ENCODE results near the gene LENG1.

LENG1 gene

DNA sequence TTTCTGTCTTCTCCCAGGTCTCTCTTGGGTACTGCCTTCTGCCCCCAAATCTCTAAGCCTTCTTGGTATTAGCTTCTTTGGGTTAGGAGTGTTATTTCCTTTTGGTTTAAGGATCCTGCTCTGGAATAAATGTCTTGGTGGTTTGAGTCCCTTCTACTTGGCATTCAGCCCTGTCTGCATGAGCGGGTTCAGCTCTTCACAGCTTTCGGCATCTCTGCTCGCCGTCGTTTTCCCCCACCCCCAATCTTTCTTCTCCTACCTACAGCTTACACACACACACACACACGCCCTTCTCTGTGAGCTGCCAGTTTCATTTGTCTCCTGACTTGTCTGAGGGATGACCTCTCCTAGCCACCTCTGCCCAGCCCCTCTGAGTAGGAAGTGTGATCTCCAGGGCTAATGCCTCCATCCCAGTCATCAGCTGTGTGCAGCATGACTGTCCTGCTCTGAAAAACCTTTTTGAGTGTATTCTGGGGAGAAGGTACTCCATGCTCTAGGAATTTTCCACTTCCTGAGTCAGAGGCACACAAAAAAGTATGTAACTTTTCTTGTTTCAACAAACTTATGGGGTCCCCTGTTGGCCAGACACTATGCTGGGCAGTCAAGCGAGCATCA is 17.2 kb downstream of the LENG1 start:
- TF ChIP-seq, protein P1, sequence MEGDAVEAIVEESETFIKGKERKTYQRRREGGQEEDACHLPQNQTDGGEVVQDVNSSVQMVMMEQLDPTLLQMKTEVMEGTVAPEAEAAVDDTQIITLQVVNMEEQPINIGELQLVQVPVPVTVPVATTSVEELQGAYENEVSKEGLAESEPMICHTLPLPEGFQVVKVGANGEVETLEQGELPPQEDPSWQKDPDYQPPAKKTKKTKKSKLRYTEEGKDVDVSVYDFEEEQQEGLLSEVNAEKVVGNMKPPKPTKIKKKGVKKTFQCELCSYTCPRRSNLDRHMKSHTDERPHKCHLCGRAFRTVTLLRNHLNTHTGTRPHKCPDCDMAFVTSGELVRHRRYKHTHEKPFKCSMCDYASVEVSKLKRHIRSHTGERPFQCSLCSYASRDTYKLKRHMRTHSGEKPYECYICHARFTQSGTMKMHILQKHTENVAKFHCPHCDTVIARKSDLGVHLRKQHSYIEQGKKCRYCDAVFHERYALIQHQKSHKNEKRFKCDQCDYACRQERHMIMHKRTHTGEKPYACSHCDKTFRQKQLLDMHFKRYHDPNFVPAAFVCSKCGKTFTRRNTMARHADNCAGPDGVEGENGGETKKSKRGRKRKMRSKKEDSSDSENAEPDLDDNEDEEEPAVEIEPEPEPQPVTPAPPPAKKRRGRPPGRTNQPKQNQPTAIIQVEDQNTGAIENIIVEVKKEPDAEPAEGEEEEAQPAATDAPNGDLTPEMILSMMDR (IDR thresholded peaks at IDR 0.05; ENCODE audit: insufficient read depth, low read length, missing control alignments): no peak
- CTCF ChIA-PET: interaction anchor here (0.7 to 1.0 kb wide), 3 partner anchors 17 to 249 kb away, joined by 3 read pairs; partner anchors contain the start of gene LENG1
- H3K4me3 ChIP-seq (ENCODE audit: low read depth, low read length): no peak overlapping the region
- DNase-seq (ENCODE audit: low read depth, low spot score): no peak
- POLR2A ChIA-PET: no interaction called here

DNA sequence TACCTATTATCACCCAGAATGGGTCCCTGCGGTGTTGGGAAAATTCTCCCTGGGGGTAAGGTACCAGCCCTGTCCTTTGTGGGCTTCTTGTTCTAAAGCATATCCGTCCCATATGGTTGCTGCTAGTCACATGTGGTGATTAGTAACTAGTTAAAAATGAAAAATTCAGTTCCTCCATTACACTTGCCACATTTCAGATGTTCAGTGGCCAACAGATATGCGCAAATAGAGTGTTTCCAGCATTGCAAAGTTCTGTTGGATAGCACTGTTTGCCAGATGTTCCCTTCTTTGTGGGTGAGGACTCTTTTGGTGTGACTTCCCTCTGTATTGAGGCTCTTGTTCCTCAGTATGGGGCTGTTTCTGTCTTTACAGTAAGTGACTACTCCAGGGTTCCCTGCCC is 18.2 kb downstream of the LENG1 start:
- ChIA-PET POLR2A (no interaction called here), CTCF (interaction anchor here (0.9 to 1.0 kb wide), 2 partner anchors 18 to 29 kb away, joined by 3 read pairs; partner anchors contain the start of gene LENG1)
- H3K4me3 ChIP-seq (ENCODE audit: low read depth, low read length): no peak overlapping the region
- DNase-seq (ENCODE audit: low read depth, low spot score): no peak
- TF ChIP-seq, protein P1 (IDR thresholded peaks at IDR 0.05; ENCODE audit: insufficient read depth, low read length, missing control alignments): no peak

DNA sequence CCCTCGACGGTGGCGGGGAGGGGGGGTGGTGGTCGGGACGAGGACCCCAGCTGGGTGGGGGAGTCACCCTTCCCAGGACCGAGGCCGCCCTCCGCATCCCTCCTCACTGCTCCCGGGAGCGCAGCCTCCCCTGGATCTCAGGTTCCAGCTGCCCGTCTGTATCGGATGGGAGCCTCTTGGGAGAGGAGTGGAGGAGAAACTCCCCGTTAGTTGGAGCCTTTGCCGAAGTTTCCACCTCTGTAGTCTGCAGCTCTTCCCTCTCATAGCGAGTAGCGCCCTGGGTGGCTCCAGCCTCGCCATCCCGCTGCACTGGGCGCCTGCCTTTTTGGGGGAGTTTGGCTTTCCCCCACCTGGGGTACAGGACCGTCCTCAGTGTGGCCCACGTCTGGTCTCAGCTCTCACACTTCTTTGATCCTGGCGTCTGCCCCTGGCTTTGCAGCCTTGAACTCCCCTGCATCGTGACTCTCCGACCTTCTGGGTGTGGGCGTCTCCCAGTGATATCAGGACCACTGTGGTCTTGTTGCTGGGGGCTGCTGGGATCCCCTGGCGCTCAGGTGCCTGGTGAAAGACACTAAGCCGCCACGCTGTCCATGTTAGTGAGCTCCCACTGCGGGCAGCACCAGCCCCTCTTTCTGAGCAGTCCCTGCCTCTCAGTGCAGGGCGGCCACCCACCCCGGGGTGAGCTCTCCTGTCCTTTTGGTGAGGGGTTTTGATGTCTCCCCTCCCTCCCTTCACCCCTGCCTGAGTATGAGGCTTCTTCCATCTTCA is 20.8 kb downstream of the LENG1 start:
- POLR2A ChIA-PET: interaction anchor here (0.6 to 0.7 kb wide), 2 partner anchors 89 to 231 kb away, joined by 3 read pairs; no protein-coding TSS in a partner anchor
- no peak for DNase-seq (ENCODE audit: low read depth, low spot score)
- CTCF ChIA-PET: interaction anchor here (1.3 kb wide), 1 partner anchor 12 kb away, joined by 3 read pairs; no protein-coding TSS in a partner anchor
- TF ChIP-seq, protein P1 (IDR thresholded peaks at IDR 0.05; ENCODE audit: insufficient read depth, low read length, missing control alignments): no peak
- H3K4me3 ChIP-seq (ENCODE audit: low read depth, low read length): peak overlapping the region; percentile 78

DNA sequence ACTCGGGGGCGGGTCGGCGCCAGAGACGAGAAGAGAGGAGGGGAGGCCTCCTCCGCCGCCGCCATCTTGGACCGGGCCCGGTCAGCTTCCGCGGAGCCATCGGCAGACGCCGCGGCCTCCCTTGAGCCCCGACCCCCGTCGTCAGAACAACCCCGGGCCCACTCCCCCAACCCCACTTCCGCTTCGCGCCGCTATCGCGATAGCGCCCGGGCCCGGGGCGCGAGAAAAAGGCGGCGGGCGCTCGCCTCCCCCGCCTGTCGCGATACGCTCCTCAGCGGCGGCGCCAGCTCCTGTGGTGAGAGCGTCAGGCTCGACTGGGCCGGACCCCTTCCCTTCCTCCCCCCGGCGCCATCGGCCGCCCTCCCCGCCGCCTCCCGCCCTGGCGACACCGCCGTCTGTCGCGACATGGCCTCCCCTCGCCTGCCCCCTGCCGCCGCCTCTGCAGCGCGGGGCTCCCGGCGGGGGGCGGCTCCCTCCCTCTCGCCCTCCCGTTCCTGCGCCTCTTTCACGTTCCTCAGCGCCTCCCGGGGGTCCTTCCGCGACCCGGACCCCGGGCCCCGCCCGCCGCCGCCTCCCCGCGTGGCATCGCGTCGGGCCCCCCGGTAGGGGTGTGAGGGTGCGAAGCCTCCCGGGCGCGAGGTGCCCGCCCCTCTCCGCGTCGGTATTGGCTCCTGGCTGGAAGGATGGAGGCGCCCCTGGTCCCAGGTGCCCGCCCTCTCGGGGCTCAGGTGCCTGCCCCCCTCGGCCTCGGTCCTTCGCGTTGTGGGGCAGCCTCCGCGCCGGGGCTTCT is 21.6 kb downstream of the LENG1 start, which contains the start of gene CNOT3:
TSS of gene CNOT3 (plus strand) at position 64 of the 790 bp plus-strand sequence. CDS start 5,217 bp downstream, outside the sequence.
- POLR2A ChIA-PET: interaction anchor here (0.7 to 2.2 kb wide), 11 partner anchors 10 to 335 kb away, joined by 3 to 21 read pairs (median 5); partner anchors contain the start of genes CDC42EP5, LENG1, MBOAT7 and MYADM
- H3K4me3 ChIP-seq (ENCODE audit: low read depth, low read length): peak within 1 kb of the TSS; percentile 78
- CTCF ChIA-PET: interaction anchor here (1.2 to 1.6 kb wide), 5 partner anchors 13 to 42 kb away, joined by 3 to 4 read pairs (median 3); partner anchors contain the start of gene LENG1
- no peak for DNase-seq (ENCODE audit: low read depth, low spot score)
- TF ChIP-seq, protein P1 (IDR thresholded peaks at IDR 0.05; ENCODE audit: insufficient read depth, low read length, missing control alignments): peak; percentile 14

DNA sequence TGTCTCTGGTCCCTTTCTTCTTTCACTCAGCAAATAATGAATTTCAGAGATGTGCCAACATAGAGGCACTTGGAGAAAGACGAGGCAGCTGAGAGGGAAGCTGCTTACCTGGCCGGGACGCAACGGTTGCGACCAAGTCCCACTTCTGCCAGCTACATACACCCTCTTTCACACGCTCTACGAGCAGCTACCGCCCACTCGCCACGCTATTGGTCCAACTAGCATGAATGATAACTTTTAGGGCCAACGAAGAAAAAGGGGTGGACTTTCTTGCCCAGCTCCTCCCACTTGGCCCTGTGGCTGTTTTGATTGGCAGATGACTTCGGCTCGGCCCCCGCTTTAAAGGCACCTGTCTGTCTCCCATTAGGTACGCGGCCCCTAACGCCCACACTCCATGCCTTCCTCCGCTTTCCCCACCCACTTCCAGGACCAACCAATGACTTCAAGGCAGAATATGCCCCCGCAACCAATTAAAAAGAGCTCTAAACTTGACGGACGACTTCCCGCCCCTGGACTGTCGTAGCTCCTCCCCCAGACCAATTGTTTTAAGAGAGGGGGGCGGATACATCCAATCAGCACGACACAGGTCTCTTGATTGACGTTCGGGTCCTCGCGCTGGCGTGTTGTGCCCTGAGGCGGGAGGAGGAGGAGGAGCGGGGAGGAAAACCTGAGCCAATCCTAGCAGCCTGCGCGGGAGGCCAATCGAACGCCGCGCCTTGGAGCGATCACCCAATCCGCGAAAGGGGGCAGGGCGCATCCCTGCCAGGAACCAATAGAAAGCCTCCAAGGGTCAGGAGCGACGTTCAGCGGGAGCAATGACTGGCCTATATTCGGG is 22.4 kb downstream of the LENG1 start:
- ChIA-PET POLR2A (interaction anchor here (0.8 to 2.2 kb wide), 12 partner anchors 11 to 336 kb away, joined by 3 to 21 read pairs (median 5); partner anchors contain the start of genes CDC42EP5, LENG1, MBOAT7 and MYADM), CTCF (interaction anchor here (0.7 to 1.6 kb wide), 6 partner anchors 13 to 97 kb away, joined by 3 to 4 read pairs (median 3); partner anchors contain the start of gene LENG1)
- TF ChIP-seq, protein P1 (IDR thresholded peaks at IDR 0.05; ENCODE audit: insufficient read depth, low read length, missing control alignments): no peak
- DNase-seq (ENCODE audit: low read depth, low spot score): peak; percentile 100
- peak overlapping the region; percentile 78 for H3K4me3 ChIP-seq (ENCODE audit: low read depth, low read length)

All from AG04449 (cell line).